Measurements from ENCODE around the gene MAP2K3.

- no peak for TF ChIP-seq CTCF (IDR thresholded peaks at IDR 0.05)
- peak in 1 of 4 donors; percentile 9 for TF ChIP-seq POLR2A (IDR thresholded peaks at IDR 0.05)
- TF ChIP-seq POLR2AphosphoS5 (IDR thresholded peaks at IDR 0.05): no peak
These were observed 30.7 kb upstream of the MAP2K3 start for GRCh38 chr17:21253646-21254441.
